Urinary bladder (tissue), 4 donors: Measurements from ENCODE around the gene UCHL5. TPM values are rescaled to one million over a fixed set of nuclear protein-coding genes. Genes with fewer than 3 reads are reported as not detected.

Source experiments
- DNase-seq: peaks from one replicate; pipeline ENCODE4 v3.0.0-alpha.2; 2015; ENCODE audit errors: extremely low spot score
- H3K27ac ChIP-seq: one replicate; pipeline ENCODE4 v1.5.1; 2013; ENCODE audit warnings: low read depth, mild to moderate bottlenecking, moderate library complexity
- H3K36me3 ChIP-seq: one replicate; pipeline ENCODE4 v1.6.1; 2013; ENCODE audit warnings: mild to moderate bottlenecking, moderate library complexity; ENCODE audit not compliant: insufficient read depth
- H3K4me1 ChIP-seq: one replicate; pipeline ENCODE4 v1.6.1; 2013; ENCODE audit warnings: mild to moderate bottlenecking, moderate library complexity; ENCODE audit not compliant: insufficient read depth
- H3K4me3 ChIP-seq: one replicate; pipeline ENCODE4 v1.5.1; 2013; ENCODE audit warnings: low read depth, low read length
- WGBS: extraction: QIAGEN DNeasy Blood & Tissue Kit; methylation state at CpG from one replicate; pipeline ENCODE4 v1.1.7; 2013; 5-methylcytosine and 5-hydroxymethylcytosine counted together
- polyA plus RNA-seq: library from polyadenylated mRNA; stranded (reverse); fragments of 200-250 nt; gene quantifications from one replicate; pipeline ENCODE4 v1.2.3, GENCODE V29; 2013
- total RNA-seq: library from RNA; depleted of rRNA; stranded (reverse); fragments of >200 nt; gene quantifications from one replicate; pipeline ENCODE4 v1.2.3, GENCODE V29; 2014
- donor health status: healthy with polysubstance abuse.
- donor health status: healthy.

Gene UCHL5
- total and polyA plus RNA-seq, 2 donors = 22.8 to 58.6 TPM

DNA sequence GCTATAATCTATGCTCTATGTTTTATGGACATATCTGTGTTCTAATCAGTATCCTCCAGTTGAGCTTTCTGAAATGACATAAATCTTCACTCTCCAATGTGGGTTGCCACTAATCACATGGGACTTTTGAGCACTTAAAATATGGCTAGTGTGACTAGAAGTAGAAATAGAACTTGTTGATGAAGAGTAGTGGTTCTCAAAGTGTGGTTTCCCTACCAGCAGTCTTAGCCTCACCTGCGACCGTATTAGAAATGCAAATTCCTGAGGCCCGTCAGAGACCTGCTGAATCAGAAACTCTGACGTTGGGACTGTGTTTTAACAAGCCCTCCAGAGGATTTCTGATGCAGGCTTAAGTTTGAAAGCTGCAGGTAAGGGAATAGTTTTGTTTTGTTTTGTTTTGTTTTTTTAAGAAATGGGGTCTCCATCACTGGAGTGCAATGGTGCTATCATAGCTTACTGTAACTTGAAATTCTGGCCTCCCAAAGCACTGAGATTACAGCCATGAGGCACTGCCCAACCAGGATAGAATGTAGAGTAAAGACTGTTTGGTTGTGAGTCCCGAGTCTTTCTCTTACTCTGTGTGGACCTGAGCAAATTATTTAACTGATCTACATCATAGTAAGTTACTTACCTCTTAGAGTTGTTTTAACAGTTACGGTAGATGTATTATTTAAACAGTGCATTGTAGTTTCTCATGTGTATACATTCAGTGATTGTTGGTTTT is 24.4 kb upstream of the UCHL5 start:
- H3K36me3 ChIP-seq = no peaks in the 10 kb centered on the region
- DNase-seq = no peak
- WGBS = 91% methylated on average over 6 of the region's 6 CpGs
- H3K4me1 ChIP-seq = no peaks in the 10 kb centered on the region
- H3K4me3 ChIP-seq = no peak overlapping the region
- H3K27ac ChIP-seq = no peak overlapping the region

- H3K4me1 ChIP-seq = no peaks in the 10 kb centered on the region
- 94% methylated on average over 3 of the region's 3 CpGs for WGBS
- no peak for DNase-seq
- H3K27ac ChIP-seq = no peak overlapping the region
- no peaks in the 10 kb centered on the region for H3K36me3 ChIP-seq
- no peak overlapping the region for H3K4me3 ChIP-seq
Measured at GRCh38 chr1:193079187-193079586, 20.0 kb upstream of the UCHL5 start.

DNA sequence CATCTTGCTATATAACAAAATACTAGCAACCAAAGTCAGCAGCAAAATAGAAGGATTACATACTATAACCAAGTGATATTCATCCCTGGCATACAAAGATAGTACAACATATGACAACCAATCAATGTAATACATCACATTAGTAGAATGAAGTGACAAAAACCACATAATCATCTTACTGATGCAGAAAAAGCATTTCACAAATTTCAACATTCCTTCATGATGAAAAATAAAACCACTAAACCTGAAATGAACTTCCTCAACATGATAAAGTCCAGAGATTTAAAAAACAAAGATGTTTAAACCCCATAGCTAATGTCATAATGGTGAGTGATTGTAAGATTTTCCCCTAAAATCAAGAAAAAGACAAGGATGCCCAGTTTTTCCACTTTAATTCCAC is 18.8 kb upstream of the UCHL5 start:
- H3K27ac ChIP-seq = no peak overlapping the region
- no peak for DNase-seq
- no peaks in the 10 kb centered on the region for H3K36me3 ChIP-seq
- H3K4me1 ChIP-seq = no peaks in the 10 kb centered on the region
- no peak overlapping the region for H3K4me3 ChIP-seq

DNA sequence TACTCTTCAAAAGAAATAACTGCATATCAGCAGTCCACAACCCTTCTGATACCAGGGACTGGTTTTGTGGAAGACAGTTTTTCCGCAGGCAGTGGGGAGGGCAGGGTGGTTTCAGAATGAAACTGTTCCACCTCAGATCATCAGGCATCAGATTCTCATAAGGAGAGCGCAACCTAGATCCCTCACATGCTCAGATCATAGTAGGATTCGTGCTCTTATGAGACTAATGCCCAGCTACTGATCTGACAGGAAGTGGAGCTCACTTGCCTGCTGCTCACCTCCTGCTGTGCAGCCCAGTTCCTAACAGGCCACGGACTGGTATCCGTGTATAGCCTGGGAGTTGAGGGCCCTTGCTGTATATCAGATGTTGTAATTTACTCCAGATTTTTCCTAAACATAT is 11.8 kb upstream of the UCHL5 start:
- WGBS = 67% methylated on average over 5 of the region's 5 CpGs
- Histone ChIP-seq H3K36me3 (no peaks in the 10 kb centered on the region), H3K4me3 (no peak overlapping the region), H3K4me1 (no peaks in the 10 kb centered on the region), H3K27ac (no peak overlapping the region)
- DNase-seq = no peak

DNA sequence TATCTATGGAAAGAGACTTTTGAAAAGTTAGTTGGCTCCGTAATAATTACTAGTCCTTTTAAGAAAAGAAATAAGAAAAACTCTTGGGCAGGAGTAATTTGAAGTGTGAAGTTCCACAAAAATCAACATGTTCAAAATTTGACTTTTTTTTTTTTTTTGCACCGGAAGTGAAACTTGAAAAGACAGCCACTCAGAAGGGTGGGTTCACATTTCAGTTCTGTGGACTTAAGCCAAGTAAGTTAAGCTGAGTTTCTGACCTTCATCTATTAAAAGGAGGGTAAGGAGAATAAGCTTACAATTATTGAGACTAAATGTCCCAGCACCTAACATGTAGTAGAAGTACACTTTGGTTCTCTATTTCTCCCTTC is 11.2 kb upstream of the UCHL5 start:
- H3K27ac ChIP-seq = no peak overlapping the region
- no peak for DNase-seq
- H3K4me1 ChIP-seq = no peaks in the 10 kb centered on the region
- H3K36me3 ChIP-seq = no peaks in the 10 kb centered on the region
- WGBS = 71% methylated on average over 2 of the region's 2 CpGs
- no peak overlapping the region for H3K4me3 ChIP-seq

- H3K4me1 ChIP-seq = no peaks in the 10 kb centered on the region
- no peak overlapping the region for H3K4me3 ChIP-seq
- H3K27ac ChIP-seq = no peak overlapping the region
- H3K36me3 ChIP-seq = no peaks in the 10 kb centered on the region
- DNase-seq = no peak
- WGBS = 81% methylated on average over 4 of the region's 4 CpGs
Measured at GRCh38 chr1:193069748-193070385, 10.7 kb upstream of the UCHL5 start.

- Histone ChIP-seq H3K4me1 (no peaks in the 10 kb centered on the region), H3K27ac (no peak overlapping the region), H3K36me3 (no peaks in the 10 kb centered on the region), H3K4me3 (no peak overlapping the region)
- DNase-seq = no peak
Measured at GRCh38 chr1:193068013-193068412, 8.9 kb upstream of the UCHL5 start.

DNA sequence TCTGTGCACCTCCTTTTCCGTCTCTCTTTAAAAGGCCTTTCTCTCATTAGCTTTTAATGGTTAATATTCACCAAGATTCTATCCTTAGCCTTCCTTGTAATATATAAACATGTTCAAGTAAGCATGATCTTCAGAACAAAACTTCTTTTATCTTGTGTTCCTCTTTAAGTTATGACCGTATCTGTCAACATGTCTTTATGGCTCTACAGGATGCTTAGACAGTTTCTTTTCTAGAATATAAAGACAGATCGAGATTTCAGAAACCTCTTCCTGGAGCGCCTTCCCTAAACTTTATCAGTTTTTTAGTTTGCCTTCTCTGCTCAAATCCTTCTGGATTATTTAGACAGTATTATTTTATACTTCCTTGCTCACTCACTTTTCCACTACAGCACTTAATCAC is 7.4 kb upstream of the UCHL5 start:
- H3K4me3 ChIP-seq = no peak overlapping the region
- no peak for DNase-seq
- no peaks in the 10 kb centered on the region for H3K36me3 ChIP-seq
- H3K4me1 ChIP-seq = no peaks in the 10 kb centered on the region
- no peak overlapping the region for H3K27ac ChIP-seq
- 74% methylated on average over 4 of the region's 4 CpGs for WGBS

DNA sequence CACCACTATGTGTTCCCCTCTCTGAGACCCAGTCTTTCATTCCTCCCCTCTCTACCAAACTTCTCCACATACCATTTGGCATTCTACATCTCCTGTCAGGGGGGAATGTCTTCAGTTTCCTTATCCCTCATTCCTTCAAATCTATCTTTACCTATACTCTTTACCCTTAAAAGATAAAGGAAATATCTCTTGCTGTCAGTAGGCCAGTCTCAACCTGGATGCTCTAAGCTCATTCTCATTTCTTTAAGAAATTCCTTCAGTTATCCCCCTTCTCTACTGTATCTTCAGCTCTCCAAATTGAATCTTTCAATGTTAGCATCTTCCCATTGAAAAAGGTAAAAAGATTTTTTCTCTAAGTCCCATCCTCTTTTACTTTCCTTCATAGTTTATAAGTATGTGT is 6.8 kb upstream of the UCHL5 start:
- Histone ChIP-seq H3K36me3 (no peaks in the 10 kb centered on the region), H3K4me3 (no peak overlapping the region), H3K27ac (no peak overlapping the region), H3K4me1 (no peaks in the 10 kb centered on the region)
- no peak for DNase-seq

DNA sequence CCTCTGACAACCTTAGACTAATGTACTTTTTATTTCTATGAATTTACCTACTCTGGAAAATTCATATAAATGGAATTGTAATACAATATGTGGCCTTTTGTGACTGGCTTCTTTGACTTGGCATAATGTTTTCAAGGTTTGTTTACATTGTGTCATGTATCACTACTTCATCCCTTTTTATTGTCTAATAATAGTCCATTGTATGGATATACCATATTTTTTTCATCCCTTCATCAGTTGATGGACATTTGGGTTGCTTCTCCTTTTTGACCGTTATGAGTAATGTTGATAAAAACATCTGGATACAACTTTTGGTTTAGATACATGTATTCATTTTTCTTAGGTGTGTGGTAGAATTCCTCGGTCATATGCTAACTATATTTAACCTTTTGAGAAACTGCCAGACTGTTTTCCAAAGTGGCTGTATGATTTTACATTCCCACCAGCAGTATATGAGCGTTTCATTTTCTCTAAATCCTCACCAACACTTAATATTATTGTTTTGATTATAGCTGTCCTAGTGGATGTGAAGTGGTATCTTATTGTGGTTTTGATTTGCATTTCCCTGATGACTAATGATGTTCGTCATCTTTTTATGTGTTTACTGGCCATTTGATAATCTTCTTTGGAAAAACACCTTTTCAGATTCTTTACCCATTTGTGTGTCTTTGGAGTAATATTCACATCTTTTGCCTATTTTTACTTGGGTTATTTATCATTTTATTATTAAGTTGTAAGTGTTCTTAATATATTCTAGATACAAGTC is 3.7 kb upstream of the UCHL5 start:
- Histone ChIP-seq H3K36me3 (no peaks in the 10 kb centered on the region), H3K4me3 (no peak overlapping the region), H3K27ac (no peak overlapping the region), H3K4me1 (no peaks in the 10 kb centered on the region)
- no peak for DNase-seq
- WGBS = 96% methylated on average over 4 of the region's 4 CpGs

DNA sequence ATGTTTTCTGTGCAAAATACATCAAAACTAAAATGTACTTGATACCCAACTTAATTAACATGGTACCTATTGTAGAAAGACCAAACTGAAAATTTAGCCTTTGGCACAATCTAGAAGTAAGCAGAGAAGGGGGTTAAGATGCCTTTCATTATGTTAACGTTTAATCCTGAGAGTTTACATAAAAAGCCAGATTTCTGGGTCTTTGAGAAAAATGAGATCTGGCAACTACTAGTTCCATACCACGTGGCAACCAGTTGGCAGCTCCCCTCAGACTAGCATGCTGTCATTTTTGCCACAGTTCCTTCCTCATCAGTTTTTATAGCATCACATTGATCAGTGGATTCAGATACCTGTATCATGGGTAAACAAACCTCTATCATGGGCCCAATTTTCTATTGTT is 1.8 kb upstream of the UCHL5 start:
- H3K4me3 ChIP-seq = no peak overlapping the region
- DNase-seq = no peak
- H3K36me3 ChIP-seq = no peaks in the 10 kb centered on the region
- 5% methylated on average over 2 of the region's 2 CpGs for WGBS
- no peaks in the 10 kb centered on the region for H3K4me1 ChIP-seq
- no peak overlapping the region for H3K27ac ChIP-seq

DNA sequence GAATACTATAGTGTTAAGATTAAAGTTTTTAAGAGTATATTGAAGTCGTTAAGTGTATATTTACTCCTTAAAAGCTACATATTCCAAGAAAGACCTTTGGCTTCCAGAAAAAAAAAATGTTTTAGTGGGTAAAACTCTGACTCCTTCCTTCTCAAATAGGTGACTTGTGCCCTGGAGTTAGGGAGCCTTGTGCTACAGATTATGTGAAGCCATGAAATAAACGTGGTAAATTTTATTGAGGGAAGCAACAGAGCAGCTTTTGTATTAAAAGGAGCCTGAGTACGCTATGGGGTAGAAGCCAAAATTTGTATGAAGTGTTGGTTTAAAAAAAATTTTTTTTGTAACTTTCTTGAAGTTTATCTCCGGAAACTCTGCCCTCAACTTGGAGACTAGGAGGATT is 1.2 kb upstream of the UCHL5 start:
- Histone ChIP-seq H3K36me3 (no peaks in the 10 kb centered on the region), H3K27ac (peak overlapping the region; percentile 96), H3K4me1 (no peaks in the 10 kb centered on the region), H3K4me3 (peak overlapping the region; percentile 82)
- WGBS = 7% methylated on average over 4 of the region's 4 CpGs
- DNase-seq = no peak

GRCh38 chr1:193060115-193060403 is 899 bp upstream of the UCHL5 start:
- under 1% methylated on average over 9 of the region's 9 CpGs for WGBS
- DNase-seq = no peak
- Histone ChIP-seq H3K27ac (peak overlapping the region; percentile 96), H3K36me3 (no peaks in the 10 kb centered on the region), H3K4me1 (no peaks in the 10 kb centered on the region), H3K4me3 (peak overlapping the region; percentile 82)

DNA sequence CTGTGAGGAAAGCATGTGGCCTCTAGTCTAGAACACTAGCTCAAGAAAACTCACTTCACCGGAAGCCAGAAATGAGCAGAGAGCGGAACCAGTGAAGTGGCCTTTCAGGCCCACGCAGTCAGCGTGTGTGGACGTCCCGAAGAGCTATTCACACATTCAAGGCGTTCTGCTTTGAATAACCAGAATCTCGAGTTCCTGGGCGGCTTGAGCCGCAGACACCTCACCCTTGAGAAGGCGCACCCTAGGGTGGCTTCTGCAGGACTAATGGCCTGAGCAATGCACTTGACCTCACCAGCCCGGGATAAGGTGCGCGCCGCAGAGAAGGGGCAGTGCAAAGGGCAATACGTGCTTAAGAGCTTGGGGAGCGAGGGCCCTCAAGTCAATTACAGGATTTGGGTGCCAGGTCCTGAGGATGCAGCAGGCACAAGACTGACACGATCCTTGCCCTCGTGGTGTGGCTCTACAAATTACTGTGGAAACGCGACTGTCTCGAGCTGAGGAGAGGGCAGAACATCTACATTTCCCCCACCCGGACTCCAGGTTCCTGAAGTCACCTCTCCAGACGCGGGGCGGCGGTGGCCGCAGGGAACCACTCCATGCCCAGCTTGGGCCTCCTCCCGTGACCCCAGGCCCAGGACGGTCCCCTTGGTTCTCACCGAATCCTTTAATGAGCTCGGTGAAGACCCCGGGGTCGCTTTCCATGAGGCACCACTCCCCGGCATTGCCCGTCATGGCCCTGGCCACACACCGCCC is 455 bp downstream of the UCHL5 start:
- DNase-seq = peak; percentile 1
- H3K36me3 ChIP-seq = no peaks in the 10 kb centered on the region
- H3K4me1 ChIP-seq = no peaks in the 10 kb centered on the region
- peak overlapping the region; percentile 82 for H3K4me3 ChIP-seq
- under 1% methylated on average over 37 of the region's 37 CpGs for WGBS
- peak overlapping the region; percentile 78 for H3K27ac ChIP-seq
